ENCODE results near the gene GABARAP. TPM values are rescaled to one million over a fixed set of nuclear protein-coding genes. Genes with fewer than 3 reads are reported as not detected.
A peak's percentile ranks its signal among the peaks of the same experiment; 100 is the strongest.

Gene GABARAP
- total and polyA plus RNA-seq, 2 of the 13 experiments (the other 11 are each of a cell fraction or from before 2014, with no cell fraction given), result 161 to 310 TPM

DNA sequence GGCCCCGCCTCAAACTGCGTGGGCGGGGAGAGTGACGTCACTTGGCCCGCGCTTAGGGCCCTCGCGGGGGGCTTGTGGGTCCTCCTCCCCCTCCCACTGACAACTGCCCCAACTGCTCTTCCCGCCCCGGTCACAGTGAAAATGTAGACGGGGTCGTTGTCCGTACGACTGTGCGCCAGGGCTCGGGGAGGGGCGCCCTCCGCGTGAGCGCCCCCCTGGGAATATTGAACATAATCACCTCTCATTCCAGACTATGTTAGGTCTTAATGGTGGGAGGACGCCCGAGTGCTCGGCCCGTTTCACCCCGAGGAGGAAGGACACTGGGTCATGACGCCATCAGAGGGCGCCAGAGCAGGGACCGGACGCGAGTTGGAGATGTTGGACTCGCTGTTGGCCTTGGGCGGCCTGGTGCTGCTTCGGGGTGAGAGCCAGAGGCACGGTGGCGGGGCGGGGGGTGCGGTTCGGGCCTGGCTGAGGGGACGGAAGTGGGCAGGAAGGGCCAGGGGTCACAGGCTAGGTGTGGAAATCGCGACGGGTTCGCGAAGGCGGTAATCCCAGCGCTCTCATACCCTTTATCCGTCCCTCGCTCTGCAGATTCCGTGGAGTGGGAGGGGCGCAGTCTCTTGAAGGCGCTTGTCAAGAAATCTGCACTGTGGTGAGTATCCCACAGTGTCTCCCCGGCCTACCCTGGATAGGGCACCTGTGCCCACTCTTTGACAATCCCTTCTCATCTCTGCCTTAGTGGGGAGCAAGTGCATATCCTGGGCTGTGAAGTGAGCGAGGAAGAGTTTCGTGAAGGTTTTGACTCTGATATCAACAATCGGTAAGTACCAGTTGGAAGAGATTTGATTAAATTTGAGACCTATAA is 10.2 kb upstream of the GABARAP start, which contains the start of gene ELP5 (continued):
- TF ChIP-seq TRIM24 (CRISPR knock-in tag; IDR thresholded peaks at IDR 0.05) (no peak), PREB (CRISPR knock-in tag; IDR thresholded peaks at IDR 0.05) (no peak), ZNF747 (CRISPR knock-in tag; IDR thresholded peaks at IDR 0.05; ENCODE audit: borderline replicate concordance) (peak; percentile 14; the same call in 1 of the 2 replicates), NRL (CRISPR knock-in tag; IDR thresholded peaks at IDR 0.05; ENCODE audit: borderline replicate concordance) (peak; percentile 89; the same call in 1 of the 2 replicates), MED8 (CRISPR knock-in tag; IDR thresholded peaks at IDR 0.05; ENCODE audit: insufficient replicate concordance) (peak; percentile 61), HNRNPL (IDR thresholded peaks at IDR 0.05; ENCODE audit: low read depth, low read length) (no peak), ZNF724P (CRISPR knock-in tag; IDR thresholded peaks at IDR 0.05; ENCODE audit: borderline replicate concordance) (no peak), ZNF740 (CRISPR knock-in tag; IDR thresholded peaks at IDR 0.05) (peak; percentile 84), ZNF609 (CRISPR knock-in tag; IDR thresholded peaks at IDR 0.05; ENCODE audit: borderline replicate concordance) (peak; percentile 85), FOXK2 (IDR thresholded peaks at IDR 0.05) (0 out of 2 replicates have a peak, but pooled peaks have one; percentile 36), DMAP1 (CRISPR knock-in tag; IDR thresholded peaks at IDR 0.05) (peak; percentile 93), RNF219 (CRISPR knock-in tag; IDR thresholded peaks at IDR 0.05) (no peak), RARA (CRISPR knock-in tag; IDR thresholded peaks at IDR 0.05) (peak; percentile 75), KLF13 (CRISPR knock-in tag; IDR thresholded peaks at IDR 0.05) (no peak), ZNF232 (CRISPR knock-in tag; IDR thresholded peaks at IDR 0.05; ENCODE audit: borderline replicate concordance) (peak; percentile 3; the same call in 1 of the 2 replicates), ZNF556 (CRISPR knock-in tag; IDR thresholded peaks at IDR 0.05; ENCODE audit: borderline replicate concordance) (peak; percentile 84; the same call in 1 of the 2 replicates), SOX5 (CRISPR knock-in tag; IDR thresholded peaks at IDR 0.05; ENCODE audit: borderline replicate concordance) (peak; percentile 62; the same call in 1 of the 2 replicates), NR1H2 (CRISPR knock-in tag; IDR thresholded peaks at IDR 0.05; ENCODE audit: borderline replicate concordance, low read depth) (no peak), ZNF550 (CRISPR knock-in tag; IDR thresholded peaks at IDR 0.05; ENCODE audit: borderline replicate concordance) (no peak), MIER2 (CRISPR knock-in tag; IDR thresholded peaks at IDR 0.05) (peak; percentile 31; the same call in 1 of the 2 replicates)
